ENCODE data around the gene GLRX5.
"Not testable (repeated sequence)": the region's sequence is repeated elsewhere in the genome, so short reads cannot be mapped to it uniquely, and the experiment has no call there.

Gene GLRX5

GRCh38 chr14:95499354-95499750, 35.5 kb upstream of the GLRX5 start:
- no peak for DNase-seq (ENCODE audit: low spot score)

GRCh38 chr14:95500201-95500681, 34.6 kb upstream of the GLRX5 start:
- DNase-seq (ENCODE audit: low spot score) = no peak

DNA sequence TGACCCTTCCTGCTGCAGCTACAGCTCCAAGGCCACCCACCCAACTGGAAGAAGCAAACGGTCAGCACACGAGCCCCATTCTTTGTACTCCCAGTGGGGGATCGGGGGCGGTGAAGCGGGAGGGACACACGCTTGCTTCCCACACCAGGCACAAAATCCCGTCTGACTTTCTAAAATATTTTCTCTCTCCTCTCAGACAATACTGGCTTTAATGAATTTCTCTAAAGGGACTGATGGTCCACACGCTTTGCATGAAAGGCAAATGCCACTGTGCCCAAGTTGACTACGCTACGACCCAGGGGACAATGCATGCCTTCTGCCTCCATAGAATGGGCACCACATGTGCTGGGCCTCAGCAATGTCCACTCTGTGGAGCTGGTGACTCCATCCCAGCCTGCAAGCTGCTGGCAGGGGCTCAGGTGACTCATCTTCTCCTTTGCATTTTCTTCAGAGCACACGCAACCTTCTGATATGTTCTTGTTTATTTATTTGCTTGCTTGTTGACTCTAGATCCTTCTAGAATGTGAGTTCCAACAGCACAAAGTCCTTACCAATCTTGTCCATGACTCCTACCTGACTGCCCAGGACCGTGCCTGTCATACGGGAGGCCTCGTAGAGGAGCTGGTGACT, 34.0 kb upstream of the GLRX5 start:
- DNase-seq (ENCODE audit: low spot score) = no peak

GRCh38 chr14:95502381-95502950, 32.4 kb upstream of the GLRX5 start:
- DNase-seq (ENCODE audit: low spot score) = no peak

DNA sequence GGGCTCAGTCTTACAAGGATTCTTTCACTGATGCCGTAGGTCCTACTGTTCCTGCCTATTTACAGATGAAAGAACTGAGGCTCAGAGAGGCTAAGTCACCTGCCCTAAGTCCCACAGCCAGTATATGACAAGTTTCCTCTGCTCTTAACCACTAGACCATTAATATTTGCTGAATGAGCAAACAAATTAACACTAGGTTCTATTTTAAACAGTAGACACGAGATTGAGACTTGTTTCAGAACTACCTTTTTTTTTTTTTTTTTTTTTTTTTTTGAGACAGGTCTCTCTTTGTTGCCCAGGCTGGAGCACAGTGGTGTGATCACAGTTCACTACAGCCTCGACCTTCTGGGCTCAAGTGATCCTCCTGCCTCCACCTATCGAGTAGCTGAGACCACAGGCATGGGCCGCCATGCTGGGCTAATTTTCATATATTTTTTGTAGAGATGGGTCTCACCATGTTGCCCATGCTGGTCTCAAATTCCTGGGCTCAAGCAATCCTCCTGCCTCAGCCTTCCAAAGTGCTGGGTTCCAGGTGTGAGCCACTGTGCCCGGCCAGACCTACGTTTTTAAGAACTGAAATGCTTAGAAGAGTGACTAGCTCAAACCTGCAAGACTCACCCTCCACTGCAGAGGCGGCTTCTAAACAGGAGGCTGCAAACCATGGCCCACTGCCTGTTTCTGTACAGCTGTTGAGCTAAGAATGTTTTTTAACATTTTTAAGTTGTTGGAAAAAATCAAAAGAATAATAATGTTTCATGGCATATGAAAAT, 31.3 kb upstream of the GLRX5 start:
- no peak for DNase-seq (ENCODE audit: low spot score)

DNA sequence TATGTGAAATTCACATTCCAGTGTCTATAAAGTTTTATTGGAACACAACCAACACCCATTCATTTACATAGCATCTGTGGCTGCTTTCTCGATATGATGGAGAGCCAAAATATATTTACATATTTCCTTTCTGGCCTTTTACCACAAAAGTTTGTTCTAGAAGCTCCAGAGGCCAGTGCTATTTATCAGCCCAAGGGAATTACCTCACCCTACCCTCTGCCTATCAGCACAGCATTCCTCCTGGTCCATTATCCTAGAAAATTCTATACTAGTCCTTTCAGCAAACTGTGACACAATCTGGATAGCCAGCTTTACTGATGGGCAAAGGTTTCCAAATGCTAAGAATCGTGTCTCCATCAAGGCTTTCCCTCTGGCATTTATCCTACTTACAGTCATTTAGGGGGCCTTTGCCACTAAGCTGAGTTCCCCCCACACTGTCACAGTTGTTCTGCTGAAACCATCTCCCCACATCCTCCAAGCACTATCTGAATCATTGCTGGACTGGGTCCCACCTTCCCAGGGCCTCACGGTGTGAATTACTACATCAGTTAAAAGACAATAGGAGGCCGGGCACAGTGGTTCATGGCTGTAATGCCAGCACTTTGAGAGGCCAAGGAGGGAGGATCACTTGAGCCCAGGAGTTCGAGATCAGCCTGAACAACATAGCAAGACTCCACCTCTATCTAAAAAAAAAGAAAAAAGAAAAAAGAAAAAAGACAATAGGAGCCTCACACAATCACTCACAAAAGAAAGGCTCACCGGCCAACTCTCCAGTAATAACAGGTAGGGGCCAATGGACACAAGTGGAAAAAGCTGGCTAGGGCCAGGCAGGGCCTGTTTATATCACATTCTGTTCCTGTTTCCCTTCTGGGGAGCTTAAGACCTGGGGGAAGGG, 30.5 kb upstream of the GLRX5 start:
- no peak for DNase-seq (ENCODE audit: low spot score)

GRCh38 chr14:95505030-95505589, 29.7 kb upstream of the GLRX5 start:
- no peak for DNase-seq (ENCODE audit: low spot score)

- DNase-seq (ENCODE audit: low spot score) = no peak
Observed at GRCh38 chr14:95507174-95507573, 27.7 kb upstream of the GLRX5 start.

DNA sequence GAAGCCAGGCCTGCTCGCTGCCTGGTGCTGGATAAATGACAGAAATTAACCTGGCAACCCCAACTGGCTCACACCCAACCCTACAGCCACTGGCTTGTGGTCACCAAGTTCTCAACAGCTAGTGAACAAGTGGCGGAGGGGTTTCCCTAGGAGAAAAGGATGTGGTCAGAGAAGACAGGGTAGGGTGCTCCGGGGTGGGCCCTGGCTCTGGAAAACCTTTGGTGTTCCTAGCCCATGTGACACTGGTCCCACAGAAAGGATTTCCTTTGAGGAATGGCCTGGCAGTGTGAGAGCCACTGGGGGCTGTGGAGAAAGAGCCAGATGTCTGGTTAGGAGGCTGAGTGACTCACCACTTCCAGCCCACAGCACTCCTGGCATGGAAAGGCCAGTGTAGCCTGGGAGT, 27.1 kb upstream of the GLRX5 start:
- no peak for DNase-seq (ENCODE audit: low spot score)

GRCh38 chr14:95508377-95508776, 26.5 kb upstream of the GLRX5 start:
- DNase-seq (ENCODE audit: low spot score) = no peak

DNA sequence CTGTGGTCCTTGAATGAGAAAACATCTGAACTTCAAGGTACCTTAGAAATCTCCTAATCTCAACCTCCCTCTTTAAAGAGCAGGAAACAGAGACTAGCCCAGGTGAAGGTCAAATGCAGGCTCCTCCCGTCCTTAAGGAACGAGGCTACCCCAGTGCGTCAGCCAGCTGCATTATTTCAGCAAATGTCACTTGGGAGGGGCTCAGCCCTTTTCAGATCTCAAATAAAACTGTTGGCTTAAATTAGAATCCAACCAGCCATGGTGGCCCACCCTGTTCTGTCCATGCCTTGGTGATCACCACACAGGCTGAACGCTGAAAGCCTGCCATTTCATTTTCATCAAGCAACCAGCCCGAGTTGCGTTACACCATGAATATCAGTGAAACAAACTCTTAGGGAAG, 25.4 kb upstream of the GLRX5 start:
- no peak for DNase-seq (ENCODE audit: low spot score)

- not testable (repeated sequence) for DNase-seq (ENCODE audit: low spot score)
Observed at GRCh38 chr14:95510344-95510743, 24.5 kb upstream of the GLRX5 start.

- no peak for DNase-seq (ENCODE audit: low spot score)
Observed at GRCh38 chr14:95510804-95511203, 24.0 kb upstream of the GLRX5 start.

DNA sequence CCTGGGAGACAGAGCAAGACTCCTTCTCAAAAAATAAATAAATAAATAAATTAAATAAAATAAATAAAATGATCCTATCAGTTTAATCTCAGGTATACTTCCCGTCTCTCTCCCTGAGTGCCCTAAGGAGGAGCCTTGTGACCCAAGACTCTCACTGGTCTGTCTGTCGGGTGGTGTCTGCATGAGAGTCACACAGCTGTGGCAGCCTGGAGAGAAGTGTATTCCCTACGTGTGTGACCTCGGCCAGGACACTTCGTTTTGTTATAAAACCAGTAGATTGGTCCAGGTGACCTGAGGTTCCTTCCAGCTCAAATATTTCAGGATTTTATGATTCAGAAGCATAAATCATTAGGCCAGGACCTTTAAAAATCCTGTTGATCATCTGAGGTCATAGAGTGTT, 23.2 kb upstream of the GLRX5 start:
- no peak for DNase-seq (ENCODE audit: low spot score)

- no peak for DNase-seq (ENCODE audit: low spot score)
Observed at GRCh38 chr14:95513291-95513690, 21.6 kb upstream of the GLRX5 start.

DNA sequence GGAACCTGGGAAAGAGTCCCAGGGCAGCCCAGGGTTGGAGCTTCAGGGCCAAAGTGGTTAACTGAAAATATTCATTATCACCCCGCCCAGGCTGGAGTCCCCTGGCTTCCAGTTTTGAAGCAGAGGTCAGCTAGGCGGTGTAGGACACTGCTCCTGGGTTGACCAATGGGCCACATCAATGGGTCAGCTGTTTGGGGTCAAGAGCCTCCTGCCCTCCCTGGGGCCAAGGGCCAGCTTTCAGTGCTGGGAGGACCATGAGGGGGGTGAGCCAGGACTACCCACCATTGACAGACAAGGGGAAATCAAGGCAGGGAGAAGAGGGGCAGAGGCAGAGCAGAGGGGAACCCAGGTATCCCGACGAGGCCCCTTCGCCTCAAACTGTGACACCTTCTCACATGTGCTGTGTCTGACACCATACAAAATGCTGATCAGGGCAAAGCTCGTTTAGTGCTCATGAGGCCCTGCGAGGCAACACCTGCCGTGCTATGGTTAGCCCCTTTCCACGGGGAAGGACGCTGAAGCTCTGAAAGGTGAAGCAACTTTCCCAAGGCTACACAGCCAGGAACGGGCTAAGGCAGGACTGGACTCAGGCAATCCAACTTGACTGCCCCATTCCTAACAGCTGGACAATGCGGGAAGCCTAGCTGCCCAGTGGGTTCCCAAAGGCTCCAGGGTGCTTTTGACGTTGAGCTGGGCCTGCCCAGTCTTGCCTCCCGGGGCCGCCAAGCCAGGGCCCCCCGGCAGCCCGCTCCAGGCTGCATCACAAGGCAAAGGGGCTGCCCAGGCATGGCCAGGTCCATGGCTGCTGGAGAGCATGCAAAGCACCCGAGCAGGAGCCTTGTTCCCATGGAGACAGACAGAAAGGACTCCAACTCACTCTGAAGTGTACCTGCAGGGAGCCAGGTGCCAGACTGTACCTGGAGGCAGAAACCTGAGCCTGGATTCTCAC, 20.4 kb upstream of the GLRX5 start:
- DNase-seq (ENCODE audit: low spot score) = no peak

- DNase-seq (ENCODE audit: low spot score) = no peak
Observed at GRCh38 chr14:95515080-95515489, 19.8 kb upstream of the GLRX5 start.

- DNase-seq (ENCODE audit: low spot score) = peak; percentile 81
Observed at GRCh38 chr14:95515596-95516552, 19.0 kb upstream of the GLRX5 start.

DNA sequence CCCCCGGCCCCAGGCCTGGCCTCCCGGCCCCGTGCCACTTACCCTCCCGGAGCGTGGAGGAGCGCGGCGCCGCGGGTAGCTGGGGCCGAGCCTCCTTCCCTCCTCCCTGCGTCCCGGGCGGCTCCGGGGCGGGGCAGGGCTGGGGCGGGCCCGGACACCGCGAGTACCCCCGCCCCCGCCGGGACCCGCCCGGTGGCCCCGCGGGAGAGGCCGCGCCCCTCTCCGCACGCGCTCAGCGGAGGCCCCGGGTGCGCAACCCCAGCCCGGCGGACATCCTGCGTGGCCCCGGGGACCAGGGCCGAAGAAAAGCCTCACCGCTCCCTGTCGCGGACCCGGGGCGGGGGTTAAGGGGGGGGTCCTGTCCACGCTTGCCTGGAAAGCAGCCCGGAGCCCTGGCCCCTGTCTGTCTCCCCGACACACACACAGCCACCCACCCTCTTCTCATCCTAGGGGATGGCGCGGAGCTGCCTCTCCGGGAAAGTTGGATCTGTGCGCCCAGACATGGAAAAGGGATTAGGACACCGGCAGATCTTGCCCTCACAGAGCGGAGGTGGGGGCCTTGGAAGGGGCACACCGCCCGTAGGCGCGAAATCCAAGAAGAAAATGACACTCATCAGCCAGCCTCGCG, 18.2 kb upstream of the GLRX5 start, which contains the start of gene SYNE3:
Gene SYNE3 (minus strand): TSS at position 97 of the 628 bp plus-strand sequence. CDS start 40,829 bp downstream, outside the sequence.
- DNase-seq (ENCODE audit: low spot score) = peak; percentile 53

Data from CD4-positive, alpha-beta T cell treated with Interleukin-15 for 4 hours (primary cell).